Endothelial cell of umbilical vein (primary cell): Measurements from ENCODE around the gene DLGAP1. TPM values are rescaled to one million over a fixed set of nuclear protein-coding genes. Genes with fewer than 3 reads are reported as not detected.

ENCODE experiments used
- BruUV-seq: library from RNA; stranded (reverse); fragments of 400-500 nt; replicated peaks from 2 replicates; lab custom pipeline; 2021; lab: Mats Ljungman, UMichigan
- CTCF ChIA-PET: fragments of 300-600, 350-600 bp; sonication (Branson Sonifier 250); formaldehyde crosslinking; loops from one replicate; lab custom pipeline; 2021; ENCODE audit warnings: antibody characterized with exemption, inconsistent platforms; lab: Charles Lee
- POLR2A ChIA-PET: fragments of 300-600, 350-600 bp; sonication (Branson Sonifier 250); formaldehyde crosslinking; loops from one replicate; lab custom pipeline; 2021; ENCODE audit warnings: antibody characterized with exemption, inconsistent platforms; lab: Charles Lee
- DNase-seq: peaks from one replicate; pipeline ENCODE4 v3.0.0-alpha.2; 2011; ENCODE audit warnings: low read depth, low spot score
- FAIRE-seq: peaks from 2 replicates; lab custom pipeline; 2011; peaks lifted over from hg19 to GRCh38; lab: Jason Lieb, UNC
- H2AFZ ChIP-seq: 2 replicates; pipeline ENCODE4 v1.6.0; 2012; ENCODE audit warnings: low read depth, low read length, control low read depth, inconsistent platforms
- H3K27ac ChIP-seq: 2 replicates; pipeline ENCODE4 v1.5.1; 2011; ENCODE audit warnings: low read depth, mild to moderate bottlenecking, control low read depth, low read length, moderate library complexity; ENCODE audit not compliant: insufficient read depth
- H3K27me3 ChIP-seq, 2 experiments: 2 replicates each; pipeline versions ENCODE4 v1.6.0 to v1.6.1; 2011; ENCODE audit warnings: low read length in 2 of 2, mixed read lengths in 1 of 2; ENCODE audit not compliant: control insufficient read depth in 2 of 2, insufficient read depth in 2 of 2
- H3K36me3 ChIP-seq, 2 experiments: 2 replicates in 1 of 2; 3 replicates in 1 of 2; pipeline ENCODE4 v1.5.1; 2011; ENCODE audit warnings: low read length in 2 of 2, mild to moderate bottlenecking in 1 of 2, moderate library complexity in 1 of 2; ENCODE audit not compliant: control insufficient read depth in 2 of 2, insufficient read depth in 2 of 2; ENCODE audit errors: extremely low read depth in 1 of 2
- H3K4me1 ChIP-seq: 3 replicates; pipeline ENCODE4 v1.5.1; 2011; ENCODE audit warnings: mild to moderate bottlenecking, low read length; ENCODE audit not compliant: control insufficient read depth, insufficient read depth; ENCODE audit errors: extremely low read depth
- H3K4me2 ChIP-seq: 2 replicates; pipeline ENCODE4 v1.6.1; 2011; ENCODE audit warnings: low read length, control low read depth, mixed read lengths; ENCODE audit not compliant: insufficient read depth
- H3K4me3 ChIP-seq, 3 experiments: fragments of 200-600 bp in 1 of 3; sonication (generic), shearing (Covaris generic) in 1 of 3; replicated peaks in 1 of 3; 2 replicates each; pipeline ENCODE4 v1.5.1; 2011 to 2016; ENCODE audit warnings: control low read depth in 3 of 3, low read length in 3 of 3, mild to moderate bottlenecking in 2 of 3, inconsistent platforms in 1 of 3, low read depth in 1 of 3, moderate library complexity in 1 of 3; ENCODE audit not compliant: insufficient read depth in 1 of 3
- H3K79me2 ChIP-seq: 2 replicates; pipeline ENCODE4 v1.6.0; 2012; ENCODE audit warnings: low read length, inconsistent platforms; ENCODE audit not compliant: control insufficient read depth, insufficient read depth
- H3K9ac ChIP-seq: replicated peaks from 2 replicates; pipeline ENCODE3; 2011; ENCODE audit warnings: low read length, control low read depth; ENCODE audit not compliant: insufficient read depth; ENCODE audit errors: extremely low read depth
- H3K9me1 ChIP-seq: replicated peaks from 3 replicates; pipeline ENCODE4 v1.6.0; 2011; ENCODE audit warnings: mild to moderate bottlenecking, low read length; ENCODE audit not compliant: control insufficient read depth, insufficient read depth; ENCODE audit errors: extremely low read depth
- H3K9me3 ChIP-seq: replicated peaks from 2 replicates; pipeline ENCODE4 v1.5.1; 2012; ENCODE audit warnings: low read length, inconsistent platforms; ENCODE audit not compliant: control insufficient read depth, insufficient read depth
- H4K20me1 ChIP-seq: replicated peaks from 2 replicates; pipeline ENCODE3; 2011; ENCODE audit warnings: mild to moderate bottlenecking, low read length; ENCODE audit not compliant: control insufficient read depth, insufficient read depth; ENCODE audit errors: extremely low read depth
- EZH2 ChIP-seq: IDR thresholded peaks from 2 replicates; pipeline ENCODE4 v1.6.1; 2012; ENCODE audit warnings: borderline replicate concordance, low read depth, mild to moderate bottlenecking, moderate library complexity, low read length, inconsistent platforms; ENCODE audit not compliant: severe bottlenecking
- GATA2 ChIP-seq: IDR thresholded peaks from 2 replicates; pipeline ENCODE4 v1.7.0; 2011; ENCODE audit warnings: low read depth, mild to moderate bottlenecking, moderate library complexity, mixed read lengths, low read length; ENCODE audit not compliant: insufficient read length, insufficient read depth
- dilution Hi-C: fragments of 300-500 bp; cut with MboI; formaldehyde crosslinking; loops from one replicate; pipeline ENCODE4 v1.15.0; 2019; ENCODE audit warnings: low sequenced_read_pairs; ENCODE audit not compliant: extremely low pct_ligation_motif_present
- intact Hi-C: fragments of 100-400 bp; cut with micrococcal nuclease; formaldehyde crosslinking; loops from one replicate; pipeline ENCODE4 v1.10.0; 2022
- polyA plus RNA-seq, 4 experiments: library from polyadenylated mRNA; depleted of rRNA in 3 of 4; stranded (reverse) in 3 of 4; unstranded in 1 of 4; fragments of >200 nt; gene quantifications; 2 replicates each; pipeline versions ENCODE4 v1.2.1 to v1.2.3, GENCODE V29; 2011 to 2012; ENCODE audit warnings: missing spikeins in 1 of 4
- total RNA-seq: library from RNA; stranded (reverse); gene quantifications from 2 replicates; pipeline ENCODE4 v1.2.3, GENCODE V29; 2021
- TF ChIP-seq, protein P1 (sequence below), 2 donors: IDR thresholded peaks; 1 replicate in 1 of 2; 2 replicates in 1 of 2; pipeline ENCODE4 v1.5.1; 2011; ENCODE audit warnings: low read length in 2 of 2, mild to moderate bottlenecking in 2 of 2, moderate library complexity in 2 of 2, control low read depth in 1 of 2, inconsistent platforms in 1 of 2, low read depth in 1 of 2; ENCODE audit not compliant: insufficient read depth in 1 of 2; ENCODE audit errors: extremely low read depth in 1 of 2

The DLGAP1 gene
- total and polyA plus RNA-seq, 2 donors (not counting 3 experiments of a cell fraction or from before 2014, with no cell fraction given), result 0.04 TPM; not detected in 1

DNA sequence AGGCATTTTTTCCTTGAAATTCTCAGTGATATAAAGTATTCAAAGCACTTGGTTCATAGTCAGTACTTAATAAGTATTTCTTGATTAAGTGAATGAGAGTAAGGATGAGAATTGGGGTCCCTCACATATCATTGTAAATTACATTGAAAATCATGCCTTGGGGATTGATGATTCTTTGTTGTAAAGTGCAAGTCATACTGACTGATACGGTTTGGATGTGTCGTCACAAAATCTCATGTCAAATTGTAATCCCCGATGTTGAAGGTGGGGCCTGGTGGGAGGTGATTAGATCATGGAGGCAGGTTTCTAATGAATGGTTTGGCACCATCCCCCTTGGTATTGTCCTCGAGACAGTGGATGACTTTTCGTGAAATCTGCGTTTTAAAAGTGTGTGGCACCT, 385.9 kb downstream of the DLGAP1 start:
- no peaks in the 10 kb centered on the region for H3K9me1 ChIP-seq
- intact Hi-C loops (loop anchor here (5.0 kb wide), 1 partner anchor 57 kb away; no protein-coding TSS in a partner anchor), dilution Hi-C loops (no loop called here)
- H3K4me2 ChIP-seq, result no peak overlapping the region
- no TSS peak for BruUV-seq
- H3K9ac ChIP-seq, result no peak overlapping the region
- POLR2A ChIA-PET, result no interaction called here
- no peak overlapping the region for H3K27ac ChIP-seq
- H3K36me3 ChIP-seq, result no peaks in the 10 kb centered on the region
- H3K27me3 ChIP-seq, result no peaks in the 10 kb centered on the region
- no peak for DNase-seq
- FAIRE-seq, result no peak
- no peaks in the 10 kb centered on the region for H4K20me1 ChIP-seq
- no peaks in the 10 kb centered on the region for H3K4me1 ChIP-seq
- no peaks in the 10 kb centered on the region for H3K79me2 ChIP-seq
- no peak for TF ChIP-seq EZH2
- CTCF ChIA-PET, result interaction anchor here (0.6 to 1.3 kb wide), 9 partner anchors 23 to 988 kb away, joined by 3 to 11 read pairs (median 3); no protein-coding TSS in a partner anchor
- H3K4me3 ChIP-seq, result no peak overlapping the region
- no peak overlapping the region for H2AFZ ChIP-seq
- no peaks in the 10 kb centered on the region for H3K9me3 ChIP-seq

DNA sequence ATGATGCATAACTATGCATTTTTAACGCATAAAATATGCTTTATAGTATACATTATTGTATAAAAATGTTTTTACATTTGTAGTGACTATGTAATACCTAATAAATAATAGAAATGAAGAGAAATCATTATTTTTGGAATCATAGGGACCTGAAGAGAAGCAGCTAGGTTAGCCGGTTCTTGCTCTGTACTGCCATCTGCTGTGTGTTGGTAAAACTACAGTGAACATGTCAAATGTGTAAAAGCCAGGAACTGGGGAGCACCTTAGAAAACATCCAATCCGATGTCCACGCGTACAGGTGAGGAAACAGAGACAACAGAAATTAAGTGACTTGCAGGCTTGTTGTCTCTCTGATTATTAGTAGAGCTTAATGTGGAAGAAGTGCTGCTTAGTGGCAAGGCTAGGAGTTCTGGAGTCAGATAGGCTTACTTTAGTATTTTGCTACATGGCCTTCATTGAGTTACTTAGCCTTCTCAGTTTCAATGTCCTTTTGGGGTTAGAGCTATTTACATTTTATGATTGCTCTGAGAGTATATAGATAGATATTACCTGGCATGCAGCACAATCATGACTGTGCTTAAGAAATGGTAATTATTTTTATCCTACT, 386.5 kb downstream of the DLGAP1 start:
- ChIA-PET CTCF (interaction anchor here (0.6 to 1.3 kb wide), 9 partner anchors 23 to 989 kb away, joined by 3 to 11 read pairs (median 3); no protein-coding TSS in a partner anchor), POLR2A (no interaction called here)
- Histone ChIP-seq H3K36me3 (no peaks in the 10 kb centered on the region), H3K4me3 (no peak overlapping the region), H3K9me3 (no peaks in the 10 kb centered on the region), H3K4me2 (no peak overlapping the region), H3K9me1 (no peaks in the 10 kb centered on the region), H3K79me2 (no peaks in the 10 kb centered on the region), H4K20me1 (no peaks in the 10 kb centered on the region), H3K4me1 (no peaks in the 10 kb centered on the region), H2AFZ (no peak overlapping the region), H3K27ac (no peak overlapping the region), H3K27me3 (no peaks in the 10 kb centered on the region), H3K9ac (no peak overlapping the region)
- TF ChIP-seq, protein P1, sequence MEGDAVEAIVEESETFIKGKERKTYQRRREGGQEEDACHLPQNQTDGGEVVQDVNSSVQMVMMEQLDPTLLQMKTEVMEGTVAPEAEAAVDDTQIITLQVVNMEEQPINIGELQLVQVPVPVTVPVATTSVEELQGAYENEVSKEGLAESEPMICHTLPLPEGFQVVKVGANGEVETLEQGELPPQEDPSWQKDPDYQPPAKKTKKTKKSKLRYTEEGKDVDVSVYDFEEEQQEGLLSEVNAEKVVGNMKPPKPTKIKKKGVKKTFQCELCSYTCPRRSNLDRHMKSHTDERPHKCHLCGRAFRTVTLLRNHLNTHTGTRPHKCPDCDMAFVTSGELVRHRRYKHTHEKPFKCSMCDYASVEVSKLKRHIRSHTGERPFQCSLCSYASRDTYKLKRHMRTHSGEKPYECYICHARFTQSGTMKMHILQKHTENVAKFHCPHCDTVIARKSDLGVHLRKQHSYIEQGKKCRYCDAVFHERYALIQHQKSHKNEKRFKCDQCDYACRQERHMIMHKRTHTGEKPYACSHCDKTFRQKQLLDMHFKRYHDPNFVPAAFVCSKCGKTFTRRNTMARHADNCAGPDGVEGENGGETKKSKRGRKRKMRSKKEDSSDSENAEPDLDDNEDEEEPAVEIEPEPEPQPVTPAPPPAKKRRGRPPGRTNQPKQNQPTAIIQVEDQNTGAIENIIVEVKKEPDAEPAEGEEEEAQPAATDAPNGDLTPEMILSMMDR (IDR thresholded peaks at IDR 0.05; ENCODE audit: extremely low read depth in 1 of 2, insufficient read depth in 1 of 2, low read depth in 1 of 2, low read length in 2 of 2), result peak; percentile 52 to 66
- no peak for TF ChIP-seq GATA2
- intact Hi-C loops, result loop anchor here (1.0 to 5.0 kb wide), 3 partner anchors 56 to 364 kb away; no protein-coding TSS in a partner anchor
- dilution Hi-C loops, result no loop called here
- FAIRE-seq, result peak; percentile 87
- DNase-seq, result peak; percentile 58
- BruUV-seq, result no TSS peak
